Stomach (tissue), 4 donors: Measurements from ENCODE around the gene ZNF816.
"Not testable (repeated sequence)": the region's sequence is repeated elsewhere in the genome, so short reads cannot be mapped to it uniquely, and the experiment has no call there.

ENCODE experiments used
- CTCF ChIP-seq, 7 experiments: fragments of 450-650 bp in 4 of 7; fragments of 200-600 bp in 3 of 7; sonication (generic) in 3 of 7; IDR thresholded peaks; one replicate each; pipeline ENCODE4 v1.5.1; 2016 to 2019; ENCODE audit warnings: antibody characterized with exemption in 7 of 7, control low read depth in 2 of 7, mild to moderate bottlenecking in 1 of 7
- POLR2A ChIP-seq, 4 donors: fragments of 450-650 bp; IDR thresholded peaks; one replicate each; pipeline ENCODE4 v1.6.1; 2016; ENCODE audit warnings: antibody characterized with exemption in 4 of 4, control low read depth in 2 of 4, mild to moderate bottlenecking in 1 of 4, moderate library complexity in 1 of 4
- POLR2AphosphoS5 ChIP-seq, 3 donors: sonication (generic); formaldehyde crosslinking; IDR thresholded peaks; one replicate each; pipeline ENCODE4 v1.6.1; 2016; ENCODE audit warnings: antibody characterized with exemption in 3 of 3

- not testable (repeated sequence) for TF ChIP-seq POLR2A, POLR2AphosphoS5, CTCF (IDR thresholded peaks at IDR 0.05)
Observed at GRCh38 chr19:52904052-52904780, 58.5 kb downstream of the ZNF816 start.
